ENCODE data around the gene ACSL6. TPM values are rescaled to one million over a fixed set of nuclear protein-coding genes. Genes with fewer than 3 reads are reported as not detected.
A peak's percentile ranks its signal among the peaks of the same experiment; 100 is the strongest.

The ACSL6 gene
- total RNA-seq, 4 donors from 2014 or later: 0.18 to 1.3 TPM; not detected in 2

- H3K4me1 ChIP-seq: peaks cover 0 to 11% of the 10 kb centered on the region in 2 donors
- no peak overlapping the region for H3K27ac ChIP-seq
- peak in 1 of 2 donors; percentile 7 for DNase-seq
- no peaks in the 10 kb centered on the region for H3K27me3 ChIP-seq
- TF ChIP-seq CTCF (IDR thresholded peaks at IDR 0.05): no peak
- TF ChIP-seq POLR2A (IDR thresholded peaks at IDR 0.05): no peak
- no peaks in the 10 kb centered on the region for H3K36me3 ChIP-seq
- H3K4me3 ChIP-seq: peak overlapping the region; percentile 9 to 34
- intact Hi-C loops (cut with DNase I; ENCODE audit: low total_unique reads): no loop called here
- H3K9me3 ChIP-seq: no peaks in the 10 kb centered on the region
These were observed 353 bp downstream of the ACSL6 start for GRCh38 chr5:132010989-132011621.

GRCh38 chr5:132010645-132010988 is 841 bp downstream of the ACSL6 start:
- Histone ChIP-seq H3K27me3 (no peaks in the 10 kb centered on the region), H3K27ac (no peak overlapping the region), H3K4me1 (peaks cover 0 to 11% of the 10 kb centered on the region in 2 donors), H3K4me3 (no peak overlapping the region), H3K36me3 (no peaks in the 10 kb centered on the region), H3K9me3 (no peaks in the 10 kb centered on the region)
- TF ChIP-seq POLR2A (IDR thresholded peaks at IDR 0.05) (no peak), CTCF (IDR thresholded peaks at IDR 0.05) (no peak)
- DNase-seq: peak in 1 of 2 donors; percentile 6
- intact Hi-C loops (cut with DNase I; ENCODE audit: low total_unique reads): no loop called here

- intact Hi-C loops (cut with DNase I; ENCODE audit: low total_unique reads): no loop called here
- H3K27ac ChIP-seq: no peak overlapping the region
- no peak overlapping the region for H3K4me3 ChIP-seq
- H3K9me3 ChIP-seq: no peaks in the 10 kb centered on the region
- H3K36me3 ChIP-seq: no peaks in the 10 kb centered on the region
- DNase-seq: peak in 1 of 2 donors; percentile 3
- no peaks in the 10 kb centered on the region for H3K27me3 ChIP-seq
- peaks cover 0 to 11% of the 10 kb centered on the region in 2 donors for H3K4me1 ChIP-seq
- no peak for TF ChIP-seq CTCF (IDR thresholded peaks at IDR 0.05)
- no peak for TF ChIP-seq POLR2A (IDR thresholded peaks at IDR 0.05)
These were observed 1.6 kb downstream of the ACSL6 start for GRCh38 chr5:132009706-132010405.

- TF ChIP-seq POLR2A (IDR thresholded peaks at IDR 0.05) (no peak), CTCF (IDR thresholded peaks at IDR 0.05) (no peak)
- intact Hi-C loops (cut with DNase I; ENCODE audit: low total_unique reads): no loop called here
- H3K4me3 ChIP-seq: no peak overlapping the region
These were observed 2.3 kb downstream of the ACSL6 start for GRCh38 chr5:132008961-132009680.

GRCh38 chr5:132008163-132008473 is 3.3 kb downstream of the ACSL6 start:
- Histone ChIP-seq H3K4me1 (peaks cover 0 to 11% of the 10 kb centered on the region in 2 donors), H3K9me3 (no peaks in the 10 kb centered on the region), H3K36me3 (no peaks in the 10 kb centered on the region), H3K27me3 (no peaks in the 10 kb centered on the region), H3K4me3 (no peak overlapping the region), H3K27ac (no peak overlapping the region)
- no peak for DNase-seq
- TF ChIP-seq CTCF (IDR thresholded peaks at IDR 0.05): no peak
- no peak for TF ChIP-seq POLR2A (IDR thresholded peaks at IDR 0.05)
- intact Hi-C loops (cut with DNase I; ENCODE audit: low total_unique reads): no loop called here

More at GRCh38 chr5:132008961-132009680, 2.3 kb downstream of the ACSL6 start:
- DNase-seq: peak; percentile 1 to 3
- Histone ChIP-seq H3K4me1 (peaks cover 0 to 11% of the 10 kb centered on the region in 2 donors), H3K27me3 (no peaks in the 10 kb centered on the region), H3K9me3 (no peaks in the 10 kb centered on the region), H3K27ac (no peak overlapping the region), H3K36me3 (no peaks in the 10 kb centered on the region)

Data from uterus (tissue), 4 donors.